GM15510 (cell line): ENCODE measurements around the gene SPATA4.

ENCODE experiments used
- POLR2A ChIP-seq: IDR thresholded peaks from 3 replicates; pipeline ENCODE4 v1.6.1; 2011; ENCODE audit warnings: borderline replicate concordance; ENCODE audit not compliant: insufficient read length; ENCODE audit errors: extremely low read depth

SPATA4 gene

GRCh38 chr4:176207839-176208238 is 12.5 kb upstream of the SPATA4 start:
- no peak for TF ChIP-seq POLR2A

GRCh38 chr4:176205299-176205698 is 9.9 kb upstream of the SPATA4 start:
- TF ChIP-seq POLR2A: no peak

- no peak for TF ChIP-seq POLR2A
Measured at GRCh38 chr4:176198316-176198903, 3.0 kb upstream of the SPATA4 start.

GRCh38 chr4:176193938-176194337 is 1.4 kb downstream of the SPATA4 start:
- no peak for TF ChIP-seq POLR2A

- no peak for TF ChIP-seq POLR2A
Measured at GRCh38 chr4:176193126-176193525, 2.3 kb downstream of the SPATA4 start.

GRCh38 chr4:176191974-176192373 is 3.4 kb downstream of the SPATA4 start:
- TF ChIP-seq POLR2A: no peak

- TF ChIP-seq POLR2A: no peak
Measured at GRCh38 chr4:176189891-176190795, 5.2 kb downstream of the SPATA4 start.

GRCh38 chr4:176188654-176189053 is 6.7 kb downstream of the SPATA4 start:
- no peak for TF ChIP-seq POLR2A

GRCh38 chr4:176187624-176188023 is 7.8 kb downstream of the SPATA4 start:
- no peak for TF ChIP-seq POLR2A

GRCh38 chr4:176186671-176187395 is 8.6 kb downstream of the SPATA4 start:
- TF ChIP-seq POLR2A: no peak

- TF ChIP-seq POLR2A: no peak
Measured at GRCh38 chr4:176186067-176186466, 9.3 kb downstream of the SPATA4 start.

GRCh38 chr4:176185051-176185450 is 10.3 kb downstream of the SPATA4 start:
- TF ChIP-seq POLR2A: no peak

GRCh38 chr4:176163041-176163440 is 32.3 kb downstream of the SPATA4 start:
- TF ChIP-seq POLR2A: no peak

GRCh38 chr4:176156656-176157055 is 38.7 kb downstream of the SPATA4 start:
- no peak for TF ChIP-seq POLR2A

- no peak for TF ChIP-seq POLR2A
Measured at GRCh38 chr4:176153124-176153523, 42.3 kb downstream of the SPATA4 start.
